Melanocyte of skin (primary cell): ENCODE data around the gene CDK2AP2. TPM values are rescaled to one million over a fixed set of nuclear protein-coding genes. Genes with fewer than 3 reads are reported as not detected.

Source experiments
- small RNA-seq, 2 donors: library from RNA; depleted of rRNA; stranded (forward); fragments of <200 nt; gene quantifications; one replicate each; pipeline ENCODE3, GENCODE V24; 2012
- total RNA-seq, 2 donors: library from RNA; depleted of rRNA; stranded (reverse); fragments of >200 nt; gene quantifications; 2 replicates each; pipeline ENCODE4 v1.2.3, GENCODE V29; 2012

Gene CDK2AP2
- total RNA-seq = 10 to 100 TPM; 14.5 to 19.3 TPM

GRCh38 chr11:67507864-67508485 lies at the start of gene CDK2AP2:
Gene CDK2AP2 (minus strand): TSS chr11:67508162. CDS start chr11:67508082, 80 bp downstream.

GRCh38 chr11:67522844-67523555 lies 15.0 kb upstream of the CDK2AP2 start, which contains the start of gene CABP2:
Gene CABP2 (minus strand): TSS chr11:67523446. CDS start chr11:67523326, 120 bp downstream.

GRCh38 chr11:67504950-67505581 lies 2.9 kb downstream of the CDK2AP2 start, which contains the start of gene PITPNM1:
Gene PITPNM1 (minus strand): TSS chr11:67505363. CDS start chr11:67504180, 1,183 bp downstream.

GRCh38 chr11:67482827-67483798 lies 24.8 kb downstream of the CDK2AP2 start, which contains the start of gene AIP:
Gene AIP (plus strand): TSS chr11:67483026. CDS start chr11:67483159, 133 bp downstream.

GRCh38 chr11:67468759-67469507 lies 39.0 kb downstream of the CDK2AP2 start, which contains the start of gene TMEM134:
Gene TMEM134 (minus strand): TSS chr11:67469251. CDS start chr11:67469192, 59 bp downstream.

Small RNA genes within 50 kb of the gene (small RNA-seq; reads per million reads assigned to genes)
- gene MIR6752 = 0 reads per million in 2 donors

Other genes starting within 250 kb of the CDK2AP2 start
- 10 to 100 TPM; 32.3 to 42.0 TPM for gene GRK2, start 241.7 kb downstream of the CDK2AP2 start, total RNA-seq
- gene ANKRD13D, start 218.9 kb downstream of the CDK2AP2 start, total RNA-seq = 10 to 100 TPM; 43.7 to 44.3 TPM
- gene SSH3, start 204.6 kb downstream of the CDK2AP2 start, total RNA-seq = 10 to 100 TPM; 11.7 to 14.8 TPM
- 10 to 100 TPM; 18.3 to 22.4 TPM for gene POLD4, start 154.6 kb downstream of the CDK2AP2 start, total RNA-seq
- under 1 TPM; 0.33 to 0.34 TPM for gene CLCF1, start 134.6 kb downstream of the CDK2AP2 start, total RNA-seq
- gene RAD9A, start 116.2 kb downstream of the CDK2AP2 start, total RNA-seq = 10 to 100 TPM; 10.7 to 11.0 TPM
- 100 to 1,000 TPM; 176 to 244 TPM for gene PPP1CA, start 106.3 kb downstream of the CDK2AP2 start, total RNA-seq
- not detected for gene TBC1D10C, start 104.1 kb downstream of the CDK2AP2 start, total RNA-seq
- under 1 TPM in 1 of 2 donors, not detected in 1; under 0.01 TPM for gene CARNS1, start 92.5 kb downstream of the CDK2AP2 start, total RNA-seq
- gene RPS6KB2, start 79.7 kb downstream of the CDK2AP2 start, total RNA-seq = 10 to 100 TPM; 33.3 to 37.5 TPM
- 1 to 10 TPM in 1 of 2 donors, under 1 TPM in 1; 0.33 to 1.0 TPM for gene PTPRCAP, start 70.5 kb downstream of the CDK2AP2 start, total RNA-seq
- 100 to 1,000 TPM; 120 to 134 TPM for gene CORO1B, start 64.7 kb downstream of the CDK2AP2 start, total RNA-seq
- gene GPR152, start 55.4 kb downstream of the CDK2AP2 start, total RNA-seq = not detected
- gene CABP4, start 52.8 kb downstream of the CDK2AP2 start, total RNA-seq = not detected
- 10 to 100 TPM; 19.0 to 26.8 TPM for gene TMEM134, start 38.9 kb downstream of the CDK2AP2 start, total RNA-seq
- gene AIP, start 25.1 kb downstream of the CDK2AP2 start, total RNA-seq = 10 to 100 TPM; 52.3 to 81.6 TPM
- 10 to 100 TPM; 14.0 to 15.8 TPM for gene PITPNM1, start 2.8 kb downstream of the CDK2AP2 start, total RNA-seq
- gene CABP2, start 15.3 kb upstream of the CDK2AP2 start, total RNA-seq = not detected
- 1,000 to 10,000 TPM; 1,560 to 1,583 TPM for gene GSTP1, start 75.7 kb upstream of the CDK2AP2 start, total RNA-seq
- gene NDUFV1, start 98.8 kb upstream of the CDK2AP2 start, total RNA-seq = 100 to 1,000 TPM; 199 to 221 TPM
- gene NUDT8, start 121.8 kb upstream of the CDK2AP2 start, total RNA-seq = 1 to 10 TPM; 6.9 to 7.3 TPM
- gene TBX10, start 131.6 kb upstream of the CDK2AP2 start, total RNA-seq = not detected
- gene ACY3, start 142.6 kb upstream of the CDK2AP2 start, total RNA-seq = not detected
- gene ALDH3B2, start 166.5 kb upstream of the CDK2AP2 start, total RNA-seq = not detected